Measurements from ENCODE around the gene SLC35E2B.
"Not testable (repeated sequence)": the region's sequence is repeated elsewhere in the genome, so short reads cannot be mapped to it uniquely, and the experiment has no call there.

The SLC35E2B gene

DNA sequence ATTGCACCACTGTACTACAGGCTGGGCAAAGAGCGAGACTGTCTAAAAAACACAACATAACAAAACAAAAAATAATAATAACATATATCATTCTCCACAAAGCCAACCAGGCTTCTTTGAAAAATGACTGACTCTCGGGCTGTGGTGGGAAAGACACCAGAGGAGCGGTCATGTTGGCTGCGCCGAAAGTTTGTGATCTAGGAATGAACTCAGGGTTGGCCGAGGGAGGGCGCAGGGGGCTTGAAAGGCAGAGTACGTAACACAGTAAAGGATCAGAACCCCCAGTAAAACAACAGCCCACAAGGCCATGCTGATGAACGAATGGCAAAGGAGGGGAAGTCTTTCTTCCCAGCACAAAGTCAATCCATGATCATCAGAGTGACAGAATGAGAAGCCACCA is 4.7 kb downstream of the SLC35E2B start:
- Histone ChIP-seq H3K9me3 (ENCODE audit: control insufficient read depth in 1 of 2, low read length in 2 of 2) (no peaks in the 10 kb centered on the region), H3K4me1 (ENCODE audit: control insufficient read depth in 1 of 2, insufficient read depth in 2 of 2, low read length in 2 of 2) (peaks cover 7 to 10% of the 10 kb centered on the region in 2 donors), H3K36me3 (ENCODE audit: control insufficient read depth in 1 of 2, insufficient read depth in 2 of 2, low read length in 2 of 2) (peaks cover 0 to 13% of the 10 kb centered on the region in 2 donors), H3K9ac (ENCODE audit: low read depth in 1 of 2, low read length in 2 of 2) (no peak overlapping the region), H3K27me3 (ENCODE audit: control insufficient read depth in 1 of 2, insufficient read depth in 2 of 2, low read length in 2 of 2) (no peaks in the 10 kb centered on the region), H3K4me3 (ENCODE audit: low read depth in 1 of 2, low read length in 2 of 2) (no peak overlapping the region), H3K27ac (ENCODE audit: low read depth, low read length) (no peak overlapping the region)

DNA sequence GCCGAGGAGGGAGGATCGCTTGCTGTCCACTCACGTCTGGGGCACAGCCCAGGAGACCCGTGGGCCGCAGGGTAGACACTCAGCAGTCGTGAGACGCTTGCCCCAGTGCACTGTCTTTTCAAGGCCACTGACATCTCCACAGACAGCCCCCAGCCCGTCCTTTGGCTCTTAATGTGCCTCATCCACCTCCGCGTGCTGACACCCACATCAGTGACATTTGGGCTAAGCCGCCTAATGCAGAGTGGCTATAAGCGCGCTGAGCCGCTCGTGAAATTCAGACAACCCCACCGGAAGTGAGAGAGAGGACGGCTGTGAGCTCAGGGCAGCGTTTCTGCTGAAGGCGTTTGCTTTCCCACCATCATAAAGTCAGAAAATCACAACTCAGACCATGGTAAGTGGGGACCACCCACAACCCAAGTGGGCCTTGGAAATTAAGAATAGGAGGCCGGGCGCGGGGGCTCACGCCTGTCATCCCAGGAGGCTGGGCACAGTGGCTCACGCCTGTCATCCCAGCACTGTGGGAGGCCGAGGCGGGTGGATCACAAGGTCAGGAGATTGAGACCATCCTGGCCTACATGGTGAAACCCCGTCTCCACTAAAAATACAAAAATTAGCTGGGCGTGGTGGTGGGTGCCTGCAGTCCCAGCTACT is 8.4 kb downstream of the SLC35E2B start:
- no peak overlapping the region for H3K4me3 ChIP-seq (ENCODE audit: low read depth in 1 of 2, low read length in 2 of 2)
- no peaks in the 10 kb centered on the region for H3K9me3 ChIP-seq (ENCODE audit: control insufficient read depth in 1 of 2, low read length in 2 of 2)
- H3K4me1 ChIP-seq (ENCODE audit: control insufficient read depth in 1 of 2, insufficient read depth in 2 of 2, low read length in 2 of 2), result peaks cover 16 to 29% of the 10 kb centered on the region in 2 donors
- H3K9ac ChIP-seq (ENCODE audit: low read depth in 1 of 2, low read length in 2 of 2), result peak overlapping the region; percentile 9 to 63
- H3K27me3 ChIP-seq (ENCODE audit: control insufficient read depth in 1 of 2, insufficient read depth in 2 of 2, low read length in 2 of 2), result no peaks in the 10 kb centered on the region
- peak overlapping the region; percentile 25 for H3K27ac ChIP-seq (ENCODE audit: low read depth, low read length)
- H3K36me3 ChIP-seq (ENCODE audit: control insufficient read depth in 1 of 2, insufficient read depth in 2 of 2, low read length in 2 of 2), result peaks cover 0 to 11% of the 10 kb centered on the region in 2 donors

DNA sequence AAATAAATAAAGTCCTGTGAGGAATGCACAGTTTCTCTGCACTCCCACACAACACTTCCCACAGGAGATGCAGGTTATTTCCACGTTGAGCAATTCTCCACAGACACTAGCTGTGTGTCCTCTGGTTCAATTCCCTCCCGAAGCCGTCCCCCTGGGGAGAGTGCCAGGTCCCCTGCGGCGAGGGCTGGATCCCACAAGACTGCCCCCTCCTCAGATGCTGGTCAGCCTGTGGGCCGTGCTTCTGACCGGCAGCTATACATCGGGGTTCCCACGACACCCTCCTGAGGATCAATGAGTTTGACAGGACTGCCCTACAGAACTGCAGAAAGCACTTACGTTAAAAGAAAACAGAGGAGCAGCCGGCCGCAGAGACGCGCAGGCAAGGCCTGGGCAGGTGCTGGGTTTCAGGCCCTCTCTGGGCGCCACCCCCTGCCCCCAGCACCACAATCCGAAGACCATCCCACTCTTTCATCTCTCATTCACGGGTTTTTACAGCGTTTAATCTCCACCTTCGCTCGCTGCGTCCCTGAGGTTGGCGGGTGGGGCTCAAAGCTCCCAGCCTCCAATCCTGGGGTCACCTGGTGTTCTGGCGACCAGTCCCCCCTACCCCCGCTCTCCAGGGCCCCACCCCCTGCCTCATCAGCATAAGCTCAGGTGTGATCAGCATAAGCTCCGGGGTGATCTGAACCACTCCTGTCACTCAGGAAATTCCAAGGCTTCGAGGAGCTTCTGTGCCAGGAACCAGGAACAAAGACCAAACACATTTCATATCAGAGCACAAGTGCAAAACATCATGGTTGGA is 9.3 kb downstream of the SLC35E2B start:
- peak overlapping the region; percentile 9 to 63 for H3K9ac ChIP-seq (ENCODE audit: low read depth in 1 of 2, low read length in 2 of 2)
- H3K9me3 ChIP-seq (ENCODE audit: control insufficient read depth in 1 of 2, low read length in 2 of 2), result no peaks in the 10 kb centered on the region
- H3K4me1 ChIP-seq (ENCODE audit: control insufficient read depth in 1 of 2, insufficient read depth in 2 of 2, low read length in 2 of 2), result peaks cover 23 to 37% of the 10 kb centered on the region in 2 donors
- no peaks in the 10 kb centered on the region for H3K27me3 ChIP-seq (ENCODE audit: control insufficient read depth in 1 of 2, insufficient read depth in 2 of 2, low read length in 2 of 2)
- no peak overlapping the region for H3K4me3 ChIP-seq (ENCODE audit: low read depth in 1 of 2, low read length in 2 of 2)
- peaks cover 0 to 7% of the 10 kb centered on the region in 2 donors for H3K36me3 ChIP-seq (ENCODE audit: control insufficient read depth in 1 of 2, insufficient read depth in 2 of 2, low read length in 2 of 2)
- H3K27ac ChIP-seq (ENCODE audit: low read depth, low read length), result peak overlapping the region; percentile 25

DNA sequence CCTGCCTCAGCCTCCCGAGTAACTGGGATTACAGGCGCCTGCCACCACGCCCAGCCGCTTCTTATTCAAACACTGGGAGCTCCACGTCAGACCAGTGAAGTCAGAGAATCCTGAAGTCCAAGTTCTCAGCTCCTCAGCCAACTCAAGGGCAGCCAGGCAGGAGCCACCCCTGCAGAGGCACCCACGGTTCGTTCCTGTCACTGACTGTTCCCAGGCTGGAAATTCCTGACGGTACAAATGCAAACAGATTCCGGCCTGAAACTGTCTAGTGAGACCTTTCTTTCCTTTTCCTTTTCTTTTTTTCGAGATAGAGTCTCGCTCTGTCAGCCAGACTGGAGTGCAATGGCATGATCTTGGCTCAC is 11.7 kb downstream of the SLC35E2B start:
- peaks cover 30 to 46% of the 10 kb centered on the region in 2 donors for H3K4me1 ChIP-seq (ENCODE audit: control insufficient read depth in 1 of 2, insufficient read depth in 2 of 2, low read length in 2 of 2)
- peak overlapping the region; percentile 44 for H3K9ac ChIP-seq (ENCODE audit: low read depth in 1 of 2, low read length in 2 of 2)
- H3K27me3 ChIP-seq (ENCODE audit: control insufficient read depth in 1 of 2, insufficient read depth in 2 of 2, low read length in 2 of 2), result no peaks in the 10 kb centered on the region
- peak overlapping the region; percentile 42 for H3K27ac ChIP-seq (ENCODE audit: low read depth, low read length)
- H3K36me3 ChIP-seq (ENCODE audit: control insufficient read depth in 1 of 2, insufficient read depth in 2 of 2, low read length in 2 of 2), result peaks cover 0 to 5% of the 10 kb centered on the region in 2 donors
- no peaks in the 10 kb centered on the region for H3K9me3 ChIP-seq (ENCODE audit: control insufficient read depth in 1 of 2, low read length in 2 of 2)
- H3K4me3 ChIP-seq (ENCODE audit: low read depth in 1 of 2, low read length in 2 of 2), result no peak overlapping the region

DNA sequence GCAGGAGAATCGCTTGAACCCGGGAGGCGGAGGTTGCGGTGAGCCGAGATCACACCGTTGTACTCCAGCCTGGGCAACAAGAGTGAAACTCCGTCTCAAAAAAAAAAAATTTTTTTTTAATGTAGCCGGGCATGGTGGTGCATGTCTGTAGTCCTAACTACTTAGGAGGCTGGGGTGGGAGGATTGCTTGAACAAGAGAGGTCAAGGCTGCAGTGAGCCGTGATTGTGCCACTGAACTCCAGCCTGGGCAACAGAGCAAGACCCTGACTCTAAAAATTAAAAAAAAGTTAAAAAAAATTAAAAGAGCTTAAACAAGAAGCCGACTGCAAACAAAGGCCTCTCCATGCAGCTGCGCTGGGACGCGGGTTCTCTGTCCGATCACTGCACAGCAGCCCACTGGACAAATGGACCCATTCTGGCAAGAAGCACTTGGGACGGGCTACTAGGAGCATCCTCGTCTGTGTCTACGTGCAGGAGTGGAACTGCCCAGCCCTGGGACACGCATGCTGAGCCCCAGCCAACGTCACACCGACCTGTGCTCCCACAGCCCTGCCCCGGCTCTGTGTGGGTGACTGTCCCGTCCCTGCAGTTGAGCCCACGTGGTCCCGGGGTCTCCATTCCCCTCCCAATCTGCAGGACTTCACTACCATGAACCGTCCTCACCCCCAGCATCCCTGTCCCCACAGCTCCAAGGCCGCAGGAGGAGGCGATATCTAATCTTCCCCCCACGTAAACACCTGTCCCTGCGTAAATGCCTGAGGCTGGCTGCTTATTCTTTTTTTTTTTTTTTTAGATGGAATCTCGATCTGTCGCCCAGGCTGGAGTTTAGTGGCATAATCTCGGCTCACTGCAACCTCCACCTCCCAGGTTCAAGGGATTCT is 12.3 kb downstream of the SLC35E2B start:
- Histone ChIP-seq H3K9ac (ENCODE audit: low read depth in 1 of 2, low read length in 2 of 2) (peak overlapping the region; percentile 44), H3K9me3 (ENCODE audit: control insufficient read depth in 1 of 2, low read length in 2 of 2) (no peaks in the 10 kb centered on the region), H3K4me1 (ENCODE audit: control insufficient read depth in 1 of 2, insufficient read depth in 2 of 2, low read length in 2 of 2) (peaks cover 30 to 46% of the 10 kb centered on the region in 2 donors)

DNA sequence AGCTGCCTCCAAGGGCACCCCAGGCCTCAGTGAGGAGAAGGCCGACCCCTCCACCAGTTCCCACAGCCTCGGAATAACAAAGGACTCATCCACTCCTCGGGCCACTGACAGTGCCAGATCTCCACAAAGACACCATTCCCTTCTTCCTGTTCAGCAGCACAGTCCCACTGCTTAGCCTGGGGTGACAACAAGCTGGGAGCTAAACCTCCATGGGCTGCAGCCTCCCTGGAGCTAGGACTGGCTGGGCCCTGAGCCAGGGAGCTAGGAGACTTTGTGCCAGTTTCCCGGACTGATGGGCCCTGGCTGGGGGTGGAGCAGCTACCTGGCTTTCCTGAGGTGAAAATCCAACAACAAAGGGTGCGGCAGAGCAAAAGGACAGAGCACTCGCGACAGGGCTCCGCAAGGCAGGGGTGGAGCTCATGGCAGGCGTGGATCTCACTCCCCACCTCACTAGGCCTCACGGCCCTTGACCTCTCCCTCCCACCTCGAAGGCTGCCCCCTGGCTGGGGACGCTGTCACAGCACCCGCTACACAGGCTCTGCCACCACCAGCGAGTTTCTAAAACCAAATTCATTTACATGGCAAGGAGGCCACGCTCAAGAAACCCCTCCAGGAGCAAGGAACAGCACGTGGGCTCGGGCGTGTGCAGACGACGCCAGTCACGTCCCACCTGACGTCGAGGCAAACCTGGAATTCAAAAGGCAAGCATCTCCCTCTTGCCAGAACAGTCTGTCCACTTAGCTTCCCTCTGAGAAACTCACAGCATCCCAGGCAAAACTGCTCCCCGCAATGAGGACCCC is 13.8 kb downstream of the SLC35E2B start:
- no peaks in the 10 kb centered on the region for H3K27me3 ChIP-seq (ENCODE audit: control insufficient read depth in 1 of 2, insufficient read depth in 2 of 2, low read length in 2 of 2)
- H3K4me3 ChIP-seq (ENCODE audit: low read depth in 1 of 2, low read length in 2 of 2), result peak overlapping the region; percentile 60 to 69
- peaks cover 24 to 39% of the 10 kb centered on the region in 2 donors for H3K4me1 ChIP-seq (ENCODE audit: control insufficient read depth in 1 of 2, insufficient read depth in 2 of 2, low read length in 2 of 2)
- H3K9me3 ChIP-seq (ENCODE audit: control insufficient read depth in 1 of 2, low read length in 2 of 2), result no peaks in the 10 kb centered on the region
- peak overlapping the region; percentile 87 for H3K27ac ChIP-seq (ENCODE audit: low read depth, low read length)
- H3K9ac ChIP-seq (ENCODE audit: low read depth in 1 of 2, low read length in 2 of 2), result peak overlapping the region; percentile 62 to 72
- no peaks in the 10 kb centered on the region for H3K36me3 ChIP-seq (ENCODE audit: control insufficient read depth in 1 of 2, insufficient read depth in 2 of 2, low read length in 2 of 2)

More for the DNA sequence above, 12.3 kb downstream of the SLC35E2B start:
- Histone ChIP-seq H3K27ac (ENCODE audit: low read depth, low read length) (no peak overlapping the region), H3K27me3 (ENCODE audit: control insufficient read depth in 1 of 2, insufficient read depth in 2 of 2, low read length in 2 of 2) (no peaks in the 10 kb centered on the region), H3K36me3 (ENCODE audit: control insufficient read depth in 1 of 2, insufficient read depth in 2 of 2, low read length in 2 of 2) (peaks cover 0 to under 1% of the 10 kb centered on the region in 2 donors), H3K4me3 (ENCODE audit: low read depth in 1 of 2, low read length in 2 of 2) (no peak overlapping the region)

DNA sequence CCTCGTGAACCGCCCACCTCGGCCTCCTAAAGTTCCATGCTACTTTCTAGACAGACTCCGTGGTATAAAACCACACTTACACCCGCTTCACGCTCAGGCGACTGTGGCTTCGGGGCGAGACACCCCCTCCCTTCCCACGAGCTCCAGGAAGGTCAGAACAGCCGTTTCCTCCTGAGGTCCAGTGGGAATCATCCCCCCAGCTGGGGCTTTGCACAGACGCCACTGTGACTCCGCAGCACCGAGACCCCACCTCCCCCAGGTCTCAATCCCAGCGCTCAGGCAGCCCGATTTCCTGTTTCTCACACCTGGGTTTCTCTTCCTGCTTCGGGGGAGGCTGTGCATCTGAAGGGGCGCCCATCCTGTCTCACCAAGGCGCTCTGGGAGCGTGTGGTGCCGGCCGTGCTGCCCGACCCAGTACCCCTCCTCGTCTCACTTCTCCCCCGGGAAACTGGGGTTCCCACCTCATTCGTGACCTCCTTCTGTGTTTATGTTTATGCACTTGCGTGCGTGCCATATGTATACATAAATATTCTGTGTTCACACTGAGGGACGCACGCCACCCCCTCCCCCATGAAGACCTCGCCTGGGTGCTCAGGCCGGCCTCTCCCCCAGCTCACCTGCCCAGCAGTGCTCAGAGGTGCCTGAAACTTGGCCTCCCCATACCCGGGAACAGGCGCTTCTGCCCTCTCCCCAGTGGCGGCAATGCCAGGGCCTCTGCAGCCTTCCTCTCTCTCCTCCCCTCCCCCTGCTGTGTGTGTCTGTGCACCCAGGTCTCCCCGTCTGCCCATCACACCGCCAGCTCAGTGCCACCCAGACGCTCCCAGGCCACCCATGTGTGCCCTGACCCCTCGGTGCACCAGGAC is 14.6 kb downstream of the SLC35E2B start:
- H3K9ac ChIP-seq (ENCODE audit: low read depth in 1 of 2, low read length in 2 of 2), result peak overlapping the region; percentile 62 to 72
- peaks cover 23 to 37% of the 10 kb centered on the region in 2 donors for H3K4me1 ChIP-seq (ENCODE audit: control insufficient read depth in 1 of 2, insufficient read depth in 2 of 2, low read length in 2 of 2)
- H3K36me3 ChIP-seq (ENCODE audit: control insufficient read depth in 1 of 2, insufficient read depth in 2 of 2, low read length in 2 of 2), result peaks cover 0 to 2% of the 10 kb centered on the region in 2 donors
- no peaks in the 10 kb centered on the region for H3K9me3 ChIP-seq (ENCODE audit: control insufficient read depth in 1 of 2, low read length in 2 of 2)
- peak overlapping the region; percentile 87 for H3K27ac ChIP-seq (ENCODE audit: low read depth, low read length)
- no peaks in the 10 kb centered on the region for H3K27me3 ChIP-seq (ENCODE audit: control insufficient read depth in 1 of 2, insufficient read depth in 2 of 2, low read length in 2 of 2)
- peak overlapping the region; percentile 60 to 69 for H3K4me3 ChIP-seq (ENCODE audit: low read depth in 1 of 2, low read length in 2 of 2)

DNA sequence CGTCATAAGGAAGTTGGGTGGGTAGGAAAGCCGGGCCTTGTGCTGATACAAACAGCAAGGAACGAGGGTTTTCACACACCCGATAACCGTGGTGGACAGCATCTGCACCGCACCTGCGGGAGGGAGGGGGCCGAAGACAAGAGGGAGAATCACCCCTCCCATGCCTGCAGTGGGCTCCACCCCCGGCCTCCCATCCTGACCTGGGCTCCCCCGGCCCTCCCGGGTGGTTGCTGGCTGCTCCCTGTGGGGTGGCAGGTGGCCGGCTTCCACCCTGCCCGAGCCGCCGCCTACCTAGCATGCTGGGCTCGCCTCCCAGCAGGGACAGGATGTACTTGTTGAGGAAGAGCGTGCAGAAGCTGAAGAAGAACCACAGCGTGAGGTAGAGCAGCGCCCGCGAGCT is 16.5 kb downstream of the SLC35E2B start:
- H3K4me3 ChIP-seq (ENCODE audit: low read depth in 1 of 2, low read length in 2 of 2), result not testable (repeated sequence)

DNA sequence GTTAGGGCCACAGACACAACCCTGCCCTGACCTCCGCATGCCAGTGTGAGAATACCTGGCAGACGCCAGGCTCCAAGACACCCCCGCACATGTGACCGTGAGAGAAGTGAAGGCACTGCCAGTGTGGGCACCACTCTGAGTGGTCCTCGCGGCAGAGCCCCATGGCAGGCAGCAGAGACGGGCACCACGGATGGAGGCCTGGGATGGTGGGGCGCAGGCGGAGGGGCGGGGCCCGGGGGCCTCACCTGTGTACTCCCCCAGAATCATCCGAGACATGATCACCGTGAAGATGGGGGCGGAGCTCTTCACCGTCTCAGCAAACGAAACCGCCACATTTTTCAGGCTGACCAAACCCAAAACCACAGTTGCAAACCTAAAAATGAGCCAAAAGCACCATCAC is 17.4 kb downstream of the SLC35E2B start:
- not testable (repeated sequence) for H3K9ac ChIP-seq (ENCODE audit: low read depth in 1 of 2, low read length in 2 of 2)

More for the DNA sequence above, 16.5 kb downstream of the SLC35E2B start:
- H3K36me3 ChIP-seq (ENCODE audit: control insufficient read depth in 1 of 2, insufficient read depth in 2 of 2, low read length in 2 of 2), result peaks cover 2 to 20% of the 10 kb centered on the region in 2 donors
- H3K4me1 ChIP-seq (ENCODE audit: control insufficient read depth in 1 of 2, insufficient read depth in 2 of 2, low read length in 2 of 2), result peaks cover 23 to 32% of the 10 kb centered on the region in 2 donors
- H3K27me3 ChIP-seq (ENCODE audit: control insufficient read depth in 1 of 2, insufficient read depth in 2 of 2, low read length in 2 of 2); H3K27ac ChIP-seq (ENCODE audit: low read depth, low read length); H3K9ac ChIP-seq (ENCODE audit: low read depth in 1 of 2, low read length in 2 of 2); H3K9me3 ChIP-seq (ENCODE audit: control insufficient read depth in 1 of 2, low read length in 2 of 2): not testable (repeated sequence)

More for the DNA sequence above, 17.4 kb downstream of the SLC35E2B start:
- not testable (repeated sequence) for H3K27me3 ChIP-seq (ENCODE audit: control insufficient read depth in 1 of 2, insufficient read depth in 2 of 2, low read length in 2 of 2); H3K4me3 ChIP-seq (ENCODE audit: low read depth in 1 of 2, low read length in 2 of 2); H3K9me3 ChIP-seq (ENCODE audit: control insufficient read depth in 1 of 2, low read length in 2 of 2); H3K27ac ChIP-seq (ENCODE audit: low read depth, low read length)
- peaks cover 18 to 23% of the 10 kb centered on the region in 2 donors for H3K4me1 ChIP-seq (ENCODE audit: control insufficient read depth in 1 of 2, insufficient read depth in 2 of 2, low read length in 2 of 2)
- peaks cover 2 to 25% of the 10 kb centered on the region in 2 donors for H3K36me3 ChIP-seq (ENCODE audit: control insufficient read depth in 1 of 2, insufficient read depth in 2 of 2, low read length in 2 of 2)
